ENCODE data around the gene SLC7A8.

GRCh38 chr14:23097786-23098185 is 85.7 kb downstream of the SLC7A8 start:
- TF ChIP-seq CTCF (IDR thresholded peaks at IDR 0.05) (no peak), POLR2A (IDR thresholded peaks at IDR 0.05) (no peak)
